ENCODE measurements around the gene ABCC4. TPM values are rescaled to one million over a fixed set of nuclear protein-coding genes. Genes with fewer than 3 reads are reported as not detected.
"Not testable (repeated sequence)": the region's sequence is repeated elsewhere in the genome, so short reads cannot be mapped to it uniquely, and the experiment has no call there.

ABCC4 gene
- total RNA-seq, 4 donors from 2014 or later: 2.5 to 12.6 (median 6.0) TPM

GRCh38 chr13:95195146-95195545 is 106.1 kb downstream of the ABCC4 start:
- WGBS, 2 donors: 76 to 86% methylated on average over 6 of the region's 6 CpGs
- TF ChIP-seq CTCF (IDR thresholded peaks at IDR 0.05) (no peak), POLR2A (IDR thresholded peaks at IDR 0.05) (no peak)
- H3K4me3 ChIP-seq: no peak overlapping the region
- no peaks in the 10 kb centered on the region for H3K9me3 ChIP-seq
- no peak overlapping the region for H3K27ac ChIP-seq
- peaks cover 0 to 10% (median 0%) of the 10 kb centered on the region in 3 donors for H3K36me3 ChIP-seq
- intact Hi-C loops (cut with DNase I): no loop called here
- H3K27me3 ChIP-seq: no peaks in the 10 kb centered on the region
- DNase-seq: no peak
- no peaks in the 10 kb centered on the region for H3K4me1 ChIP-seq

GRCh38 chr13:95193509-95194230 is 107.6 kb downstream of the ABCC4 start:
- Histone ChIP-seq H3K4me1 (no peaks in the 10 kb centered on the region), H3K4me3 (no peak overlapping the region), H3K36me3 (peaks cover 0 to 6% (median 0%) of the 10 kb centered on the region in 3 donors), H3K27me3 (no peaks in the 10 kb centered on the region), H3K27ac (no peak overlapping the region), H3K9me3 (no peaks in the 10 kb centered on the region)
- TF ChIP-seq CTCF (IDR thresholded peaks at IDR 0.05): no peak
- TF ChIP-seq POLR2A (IDR thresholded peaks at IDR 0.05): no peak
- WGBS, 2 donors: 78 to 90% methylated on average over 11 to 12 of the region's 13 CpGs
- intact Hi-C loops (cut with DNase I): loop anchor here (5.0 kb wide), 2 partner anchors 189 to 209 kb away; no protein-coding TSS in a partner anchor
- no peak for DNase-seq

- no peak for DNase-seq
- Histone ChIP-seq H3K4me3 (no peak overlapping the region), H3K4me1 (no peaks in the 10 kb centered on the region), H3K27me3 (no peaks in the 10 kb centered on the region), H3K27ac (no peak overlapping the region), H3K9me3 (no peaks in the 10 kb centered on the region), H3K36me3 (peaks cover 0 to 6% (median 0%) of the 10 kb centered on the region in 3 donors)
- intact Hi-C loops (cut with DNase I): loop anchor here (5.0 kb wide), 2 partner anchors 189 to 209 kb away; no protein-coding TSS in a partner anchor
- TF ChIP-seq POLR2A (IDR thresholded peaks at IDR 0.05) (no peak), CTCF (IDR thresholded peaks at IDR 0.05) (no peak)
- 80 to 81% methylated on average over 6 to 7 of the region's 7 CpGs for WGBS, 2 donors
These were observed 108.3 kb downstream of the ABCC4 start for GRCh38 chr13:95192998-95193397.

- H3K4me1 ChIP-seq, H3K27ac ChIP-seq, DNase-seq, H3K36me3 ChIP-seq, H3K9me3 ChIP-seq, H3K4me3 ChIP-seq, H3K27me3 ChIP-seq: not testable (repeated sequence)
- intact Hi-C loops (cut with DNase I): loop anchor here (5.0 kb wide), 2 partner anchors 190 to 210 kb away; no protein-coding TSS in a partner anchor
- WGBS, 2 donors: 84 to 93% methylated on average over 4 to 5 of the region's 5 CpGs
These were observed 108.7 kb downstream of the ABCC4 start for GRCh38 chr13:95192564-95192945.

- DNase-seq: no peak
- H3K27me3 ChIP-seq: no peaks in the 10 kb centered on the region
- intact Hi-C loops (cut with DNase I): loop anchor here (5.0 kb wide), 2 partner anchors 190 to 210 kb away; no protein-coding TSS in a partner anchor
- peaks cover 0 to 6% (median 0%) of the 10 kb centered on the region in 3 donors for H3K36me3 ChIP-seq
- no peaks in the 10 kb centered on the region for H3K4me1 ChIP-seq
- H3K4me3 ChIP-seq: no peak overlapping the region
- H3K27ac ChIP-seq: no peak overlapping the region
- H3K9me3 ChIP-seq: no peaks in the 10 kb centered on the region
- WGBS, 2 donors: 73 to 100% methylated on average over 2 to 6 of the region's 9 CpGs
- TF ChIP-seq CTCF (IDR thresholded peaks at IDR 0.05): peak; percentile 60 to 84 (median 82)
- no peak for TF ChIP-seq POLR2A (IDR thresholded peaks at IDR 0.05)
These were observed 109.3 kb downstream of the ABCC4 start for GRCh38 chr13:95191821-95192563.
